GM19035 (cell line): ENCODE data around the gene CAP1.
"Not testable (repeated sequence)": the region's sequence is repeated elsewhere in the genome, so short reads cannot be mapped to it uniquely, and the experiment has no call there.

Source experiments
- ATAC-seq: cut with Tn5 transposase; IDR thresholded peaks from one replicate; pipeline ENCODE4 v1.9.1; 2021; ENCODE audit not compliant: unreplicated experiment

CAP1 gene

GRCh38 chr1:40058097-40058452 is 17.5 kb downstream of the CAP1 start:
- ATAC-seq: no peak

GRCh38 chr1:40058453-40059337 is 18.2 kb downstream of the CAP1 start:
- ATAC-seq: no peak

GRCh38 chr1:40059338-40059959 is 18.9 kb downstream of the CAP1 start:
- peak; percentile 49 for ATAC-seq

GRCh38 chr1:40059960-40060750 is 19.6 kb downstream of the CAP1 start:
- ATAC-seq: no peak

GRCh38 chr1:40064797-40065499 is 24.4 kb downstream of the CAP1 start:
- ATAC-seq: peak; percentile 79

GRCh38 chr1:40067023-40067422 is 26.5 kb downstream of the CAP1 start:
- no peak for ATAC-seq

- ATAC-seq: no peak
Observed at GRCh38 chr1:40067851-40068250, 27.3 kb downstream of the CAP1 start.

- ATAC-seq: no peak
Observed at GRCh38 chr1:40072142-40072541, 31.6 kb downstream of the CAP1 start.

- no peak for ATAC-seq
Observed at GRCh38 chr1:40073062-40073461, 32.5 kb downstream of the CAP1 start.

GRCh38 chr1:40075266-40075665 is 34.7 kb downstream of the CAP1 start:
- no peak for ATAC-seq

GRCh38 chr1:40076895-40077312 is 36.4 kb downstream of the CAP1 start:
- ATAC-seq: no peak

- no peak for ATAC-seq
Observed at GRCh38 chr1:40078512-40079333, 38.2 kb downstream of the CAP1 start.

GRCh38 chr1:40079774-40080400 is 39.4 kb downstream of the CAP1 start:
- ATAC-seq: no peak

GRCh38 chr1:40081871-40082270 is 41.3 kb downstream of the CAP1 start:
- no peak for ATAC-seq

- not testable (repeated sequence) for ATAC-seq
Observed at GRCh38 chr1:40084750-40085149, 44.2 kb downstream of the CAP1 start.

GRCh38 chr1:40090652-40091355 is 50.3 kb downstream of the CAP1 start:
- ATAC-seq: no peak

GRCh38 chr1:40092241-40092640 is 51.7 kb downstream of the CAP1 start:
- ATAC-seq: no peak

GRCh38 chr1:40092706-40093639 is 52.4 kb downstream of the CAP1 start:
- ATAC-seq: no peak
